HK-2 (cell line): Measurements from ENCODE around the gene NDUFC1.
"Not testable (repeated sequence)": the region's sequence is repeated elsewhere in the genome, so short reads cannot be mapped to it uniquely, and the experiment has no call there.

Experiments used
- DNase-seq: peaks from one replicate; pipeline ENCODE4 v3.0.0-alpha.2; 2018; ENCODE audit not compliant: unreplicated experiment

The NDUFC1 gene

DNA sequence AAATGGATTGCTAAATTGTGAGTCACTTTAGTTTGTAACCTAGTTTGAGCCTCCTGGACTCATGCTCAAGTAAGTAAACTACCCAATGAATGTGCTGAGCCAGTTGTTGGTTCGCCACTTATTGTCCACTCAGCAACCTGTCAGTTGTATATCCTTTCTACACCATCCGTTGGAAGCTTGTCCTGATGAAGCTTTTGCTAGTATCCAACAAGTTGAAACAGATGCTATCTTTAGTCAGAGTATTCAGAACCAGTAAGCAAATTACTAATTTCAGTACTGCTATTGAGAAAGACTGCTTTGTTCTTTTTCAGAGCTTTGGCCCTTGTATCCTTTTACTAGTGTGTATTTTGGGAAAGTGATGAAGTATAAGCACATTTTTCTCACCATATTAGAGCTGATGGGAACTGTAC lies 5.3 kb downstream of the NDUFC1 start:
- no peak for DNase-seq

DNA sequence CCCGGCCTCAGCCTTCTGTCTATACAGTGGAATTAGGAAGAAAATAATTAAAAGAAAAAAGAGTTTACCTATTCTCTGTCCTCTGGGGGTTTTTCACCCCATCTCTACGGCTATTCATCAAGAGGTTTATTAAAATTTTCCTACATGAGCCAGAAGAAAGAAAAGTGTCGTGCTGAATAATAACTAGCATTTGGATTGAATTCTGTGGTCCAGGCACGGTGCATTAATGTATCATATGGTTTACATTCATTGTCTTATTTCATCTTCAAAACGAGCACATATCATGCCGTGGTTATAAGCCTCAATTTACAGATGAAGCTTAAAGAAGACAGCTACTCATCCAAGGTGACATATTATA lies 6.4 kb downstream of the NDUFC1 start:
- DNase-seq, result no peak

DNA sequence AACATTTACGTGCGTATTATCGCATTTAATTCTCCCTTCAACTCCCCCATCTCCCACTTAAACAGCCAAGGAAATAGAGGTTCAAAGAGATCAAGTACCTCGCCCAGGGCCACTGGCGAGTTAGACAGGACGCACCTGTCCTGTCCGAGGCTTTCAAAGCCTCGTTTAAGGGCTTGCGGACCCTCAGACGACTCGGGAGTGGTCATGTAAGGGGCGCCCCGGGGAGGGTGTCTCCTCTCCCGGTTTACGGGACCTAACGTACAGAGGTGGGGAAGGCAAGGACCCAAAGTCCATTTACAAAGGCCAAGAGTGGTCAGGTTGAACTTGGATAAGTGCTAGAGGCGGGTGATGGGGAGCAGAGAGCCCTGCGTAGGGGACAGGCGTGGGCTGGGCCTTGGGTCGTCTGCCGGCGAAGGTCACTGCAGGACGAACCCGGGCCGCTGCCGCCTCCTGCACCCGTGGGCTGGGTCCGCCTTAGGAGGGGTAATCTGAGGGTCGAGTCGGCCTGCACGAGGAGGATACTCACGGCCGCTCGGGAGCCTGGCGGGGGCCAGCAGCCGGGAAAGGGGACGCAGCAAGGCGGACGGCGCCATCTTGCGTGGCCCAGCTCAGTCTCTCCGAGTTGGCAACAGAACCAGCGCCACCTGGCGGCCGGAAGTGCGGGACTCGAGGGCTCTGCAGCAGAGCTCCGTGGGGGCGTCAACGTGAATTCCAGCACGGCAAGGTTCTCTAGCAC lies 6.9 kb downstream of the NDUFC1 start:
- peak; percentile 99 for DNase-seq

DNA sequence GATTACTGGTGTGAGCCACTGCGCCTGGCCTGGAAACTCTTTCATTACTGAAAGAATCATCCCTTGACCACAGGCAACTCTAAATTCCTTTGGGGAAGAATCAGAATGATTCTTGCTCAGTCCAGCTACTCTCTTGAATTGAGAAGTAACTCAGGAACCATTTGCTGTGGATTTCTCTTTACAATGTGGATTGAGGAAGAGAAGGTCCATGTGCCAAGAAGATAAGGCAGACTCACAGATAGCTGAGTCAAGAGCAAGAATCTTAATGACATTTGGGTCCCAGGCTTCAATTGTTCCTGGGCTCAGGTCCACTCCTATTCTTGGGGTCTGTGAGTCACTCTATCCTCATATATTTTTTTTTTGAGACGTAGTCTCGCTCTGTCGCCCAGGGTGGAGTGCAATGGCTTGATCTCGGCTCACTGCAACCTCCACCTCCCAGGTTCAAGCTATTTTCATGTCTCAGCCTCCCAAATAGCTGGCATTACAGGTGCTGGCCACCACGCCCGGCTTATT lies 16.0 kb downstream of the NDUFC1 start:
- DNase-seq, result no peak

DNA sequence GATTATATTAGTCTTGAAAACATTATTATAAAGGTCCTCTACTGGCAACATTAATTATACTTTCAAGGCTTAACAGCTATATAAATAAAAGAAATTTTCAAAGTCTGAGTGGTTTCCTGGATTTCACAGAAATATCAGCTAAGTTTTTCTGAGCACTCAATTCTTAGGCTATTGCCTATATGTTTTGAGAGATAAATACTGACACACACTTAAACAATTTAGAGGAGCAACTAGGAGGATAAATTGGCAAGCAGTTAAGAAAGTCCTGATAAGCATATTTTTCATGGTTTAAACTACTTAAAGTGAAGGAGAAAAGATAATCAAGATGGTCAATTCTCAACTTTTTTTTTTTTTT lies 19.6 kb downstream of the NDUFC1 start:
- no peak for DNase-seq

DNA sequence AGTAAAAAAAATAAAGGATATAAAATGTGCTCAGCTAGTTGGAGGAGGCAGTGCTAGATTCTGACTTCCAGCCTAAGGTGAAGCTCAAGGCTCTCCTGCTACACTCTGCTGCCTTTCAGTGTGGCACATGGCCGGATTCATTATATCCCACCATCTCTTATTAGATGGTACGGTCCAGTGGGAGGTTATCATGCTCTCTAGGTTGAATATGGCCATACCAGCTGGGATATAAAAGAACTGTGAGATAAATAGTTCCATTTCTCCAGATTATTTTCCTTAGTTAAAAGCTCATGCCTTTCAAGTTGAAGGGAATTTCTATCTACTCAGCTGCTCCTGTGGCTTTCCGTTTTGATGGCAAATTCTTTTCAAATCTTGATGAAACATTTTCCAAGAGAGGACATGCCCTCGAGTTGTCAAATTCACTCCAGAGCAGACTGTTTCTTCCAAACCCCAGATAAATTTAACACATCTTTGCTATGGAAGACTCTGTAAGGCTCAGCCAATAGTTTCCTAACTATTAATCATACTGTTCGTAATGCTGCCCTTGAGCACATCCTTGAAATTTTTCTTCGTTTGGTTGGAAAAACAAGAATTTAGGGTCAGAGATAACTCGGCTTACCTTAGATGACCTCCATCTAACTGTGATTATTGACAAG lies 20.1 kb downstream of the NDUFC1 start:
- no peak for DNase-seq

DNA sequence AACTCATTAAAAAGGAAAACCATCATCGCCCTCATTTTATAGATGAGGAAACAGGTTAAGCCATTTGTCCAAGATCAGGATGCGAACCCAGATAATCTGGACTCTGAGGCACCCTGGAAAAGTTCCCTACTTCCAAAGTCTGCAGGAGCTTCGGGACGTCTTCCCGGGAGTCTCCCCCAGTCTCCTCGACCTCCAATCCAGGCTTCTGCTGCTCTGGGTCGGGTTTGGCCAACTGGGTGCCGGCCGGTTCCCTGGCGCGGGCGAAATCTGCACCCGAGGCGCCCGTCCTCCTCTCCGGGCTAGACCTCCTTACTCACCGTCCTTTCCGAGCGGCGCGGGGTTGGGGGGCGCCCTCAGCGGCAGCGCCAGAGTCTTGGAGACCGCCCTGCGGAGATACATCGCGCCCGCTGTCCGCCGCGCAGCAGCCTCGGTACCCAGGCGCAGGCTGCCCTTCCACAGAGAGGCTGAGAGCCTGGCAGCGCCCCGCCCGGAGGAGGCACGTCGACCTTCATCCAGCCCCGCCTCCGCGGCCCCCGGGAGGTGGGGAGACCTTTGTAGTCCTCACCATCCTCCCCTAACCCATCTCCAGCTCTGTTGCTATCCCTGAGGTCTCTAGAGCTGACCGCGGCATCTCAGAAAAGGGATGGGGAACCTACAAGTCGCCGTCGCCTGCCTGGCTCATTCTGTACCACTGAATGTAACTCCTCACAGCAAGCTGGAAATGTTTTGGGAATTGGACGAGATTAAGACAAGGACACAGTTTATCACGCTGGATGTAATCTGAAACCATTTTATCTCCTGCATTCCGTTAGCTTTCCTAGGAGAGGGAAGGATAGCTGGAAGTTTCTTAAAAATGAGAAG lies 22.3 kb downstream of the NDUFC1 start, which contains the start of gene MGARP:
Gene MGARP, minus strand, starts transcription at position 466 of the 861 bp plus-strand sequence. Its CDS starts 67 bp downstream, at position 399.
- DNase-seq, result no peak

DNA sequence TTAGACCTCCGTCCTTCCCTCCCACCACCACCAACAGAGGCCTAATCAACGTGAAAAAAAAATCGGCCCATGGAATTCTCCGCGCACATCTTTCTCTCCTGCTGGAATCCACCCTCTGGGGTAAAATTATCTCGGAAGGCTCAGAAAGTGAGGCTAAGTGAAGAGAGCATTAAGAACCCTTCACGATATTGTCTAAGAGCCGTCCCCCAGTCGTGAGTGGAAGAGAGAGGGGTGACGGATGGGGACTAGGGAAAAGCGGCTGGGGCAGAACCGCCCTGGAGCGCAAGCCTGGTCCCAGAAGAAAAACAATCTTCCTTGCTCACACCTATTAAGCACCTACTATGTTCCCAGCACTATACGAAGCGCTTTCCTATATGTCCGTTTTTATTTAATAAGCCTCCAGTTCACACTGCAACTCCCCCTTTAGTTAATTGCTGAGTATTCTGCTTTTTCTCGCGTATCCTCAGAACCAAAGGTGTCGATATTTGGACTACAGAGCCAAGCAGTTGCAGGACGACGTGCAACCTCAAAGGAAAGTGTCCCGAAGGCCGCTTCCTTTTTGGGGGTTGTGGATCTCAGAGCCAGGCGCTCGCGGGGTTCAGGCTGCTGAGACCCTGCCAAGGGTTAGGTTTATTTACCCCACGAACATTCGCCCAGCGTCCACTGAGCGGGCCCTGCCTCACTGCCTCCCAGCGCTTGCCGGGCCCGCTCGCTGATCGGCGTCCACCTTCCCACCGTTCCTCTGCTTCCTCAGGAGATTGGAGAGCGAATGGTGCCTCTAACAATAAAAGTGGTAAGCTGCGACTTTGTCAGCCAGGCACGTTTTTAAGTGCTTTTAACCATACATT lies 23.1 kb downstream of the NDUFC1 start:
- DNase-seq, result no peak

DNA sequence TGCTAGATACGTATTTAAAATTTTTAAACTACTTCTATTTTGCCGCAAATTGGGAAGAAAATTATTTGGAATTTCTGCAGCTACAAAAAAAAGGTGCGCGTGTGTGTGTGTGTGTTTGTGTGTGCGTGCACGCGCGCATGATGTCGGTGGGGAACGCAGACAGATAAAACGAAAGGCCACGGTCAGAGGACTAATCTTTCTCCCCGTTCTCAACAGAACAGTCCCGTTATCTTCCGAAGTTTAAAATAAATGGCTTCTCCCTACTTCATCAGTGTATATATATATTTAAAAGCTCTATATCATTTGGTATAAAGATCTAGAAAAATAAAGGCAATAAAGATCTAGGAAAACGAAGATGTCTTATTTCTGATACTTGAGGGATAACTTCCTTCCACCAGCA lies 23.8 kb downstream of the NDUFC1 start:
- DNase-seq, result no peak

DNA sequence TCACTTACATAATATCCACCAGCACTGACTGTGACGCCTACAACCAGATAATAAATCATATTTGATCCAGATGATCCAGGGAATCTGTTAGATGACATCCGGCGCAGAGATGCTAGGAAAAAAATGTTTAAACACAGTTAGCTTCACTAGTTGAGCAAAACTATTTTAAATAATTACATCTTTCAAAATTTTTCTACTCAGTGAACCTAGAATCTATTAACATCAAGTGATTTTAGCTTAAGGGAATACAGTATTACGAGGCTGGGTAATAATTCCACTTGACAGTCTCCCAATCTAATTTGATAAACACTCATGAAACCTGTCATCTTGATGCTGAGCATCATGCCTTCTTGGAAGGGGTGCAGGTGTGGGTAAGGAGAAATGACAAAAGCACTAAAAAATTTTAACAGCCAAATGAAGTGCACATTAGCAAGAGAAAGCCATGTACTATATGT lies 27.0 kb downstream of the NDUFC1 start:
- DNase-seq, result no peak

DNA sequence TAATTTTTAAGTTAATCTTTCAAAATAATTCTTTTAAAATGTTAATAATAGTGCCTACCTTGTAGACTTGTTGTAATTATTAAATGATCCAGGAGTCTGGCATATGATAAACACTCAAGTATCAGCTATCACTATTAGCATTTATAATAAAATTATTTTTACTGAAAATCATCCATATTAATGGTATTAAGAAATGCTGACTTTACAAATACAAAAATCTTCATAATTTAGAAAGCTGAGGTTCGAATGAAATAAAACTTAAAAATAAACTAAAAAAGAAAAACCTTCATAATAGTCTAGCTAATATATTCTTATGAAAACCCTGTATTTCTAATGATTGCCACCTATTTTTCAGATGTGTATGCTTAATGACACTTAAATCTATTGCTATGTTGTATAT lies 27.5 kb downstream of the NDUFC1 start:
- no peak for DNase-seq

DNA sequence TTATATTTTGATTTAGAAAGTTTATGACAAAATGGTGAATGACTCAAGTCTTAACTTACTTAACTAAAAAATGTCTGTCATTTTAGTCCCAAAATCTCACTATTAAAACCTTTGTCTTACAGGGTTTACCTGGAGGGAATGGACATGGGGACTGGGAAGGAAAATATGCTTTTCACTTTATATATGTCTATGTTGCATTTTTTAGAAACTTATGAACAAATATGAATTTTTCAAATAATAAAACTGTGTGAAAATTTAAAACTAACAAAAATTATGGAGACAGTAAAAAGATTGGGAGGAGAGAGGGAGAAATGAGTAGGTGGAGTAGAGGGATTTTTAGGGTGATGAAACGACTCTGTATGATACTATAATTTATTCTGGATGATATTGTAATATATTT lies 28.4 kb downstream of the NDUFC1 start:
- no peak for DNase-seq

DNA sequence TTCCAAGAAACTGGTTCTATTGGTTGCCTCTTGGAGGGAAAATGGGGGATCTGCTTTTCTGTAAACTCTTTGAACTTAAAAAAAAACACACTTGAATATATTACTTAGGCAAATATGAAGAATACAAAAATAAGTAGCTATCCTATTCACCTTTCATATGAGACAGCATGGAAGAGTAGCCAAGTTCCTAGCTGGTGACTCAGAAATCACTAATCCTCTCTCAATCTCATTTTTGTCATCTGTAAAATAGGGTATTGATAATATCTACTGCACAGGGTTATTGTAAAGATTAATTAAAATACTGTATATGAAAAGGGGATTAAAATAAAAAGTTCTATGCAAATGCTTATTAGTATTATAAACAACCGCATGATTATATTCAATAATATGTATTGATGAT lies 35.0 kb downstream of the NDUFC1 start:
- no peak for DNase-seq

DNA sequence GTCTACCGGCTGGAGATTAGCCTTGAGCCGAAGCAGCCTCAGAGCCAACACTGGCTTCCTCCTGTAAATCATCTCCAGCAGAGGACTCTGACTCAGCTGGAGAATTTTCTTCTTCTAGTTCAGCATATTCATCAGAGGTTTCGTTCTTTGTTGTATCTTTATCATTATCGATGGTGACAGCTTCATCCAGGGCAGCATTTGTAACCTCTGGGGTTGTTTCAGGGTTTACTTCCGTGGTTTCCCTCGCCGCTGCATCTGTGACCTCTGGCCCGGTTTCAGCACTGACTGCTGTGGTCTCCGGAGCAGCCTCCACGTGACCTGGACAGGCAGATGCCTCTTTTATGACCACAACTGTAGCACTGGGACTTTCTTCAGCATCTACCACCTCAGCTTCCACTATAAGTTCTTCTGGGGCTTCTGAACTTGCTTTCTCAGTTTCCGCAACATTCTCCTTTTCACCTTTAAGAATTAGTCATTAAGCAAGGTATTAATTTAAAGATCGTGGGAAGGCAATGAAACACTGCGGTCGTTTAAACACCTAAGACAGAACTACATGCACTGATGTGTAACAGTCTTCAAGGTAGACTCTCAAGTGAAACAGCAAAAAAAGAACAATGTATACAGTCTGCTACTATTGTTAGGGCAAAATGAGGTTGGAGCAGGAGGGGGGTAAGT lies 35.6 kb downstream of the NDUFC1 start:
- DNase-seq, result peak; percentile 65

DNA sequence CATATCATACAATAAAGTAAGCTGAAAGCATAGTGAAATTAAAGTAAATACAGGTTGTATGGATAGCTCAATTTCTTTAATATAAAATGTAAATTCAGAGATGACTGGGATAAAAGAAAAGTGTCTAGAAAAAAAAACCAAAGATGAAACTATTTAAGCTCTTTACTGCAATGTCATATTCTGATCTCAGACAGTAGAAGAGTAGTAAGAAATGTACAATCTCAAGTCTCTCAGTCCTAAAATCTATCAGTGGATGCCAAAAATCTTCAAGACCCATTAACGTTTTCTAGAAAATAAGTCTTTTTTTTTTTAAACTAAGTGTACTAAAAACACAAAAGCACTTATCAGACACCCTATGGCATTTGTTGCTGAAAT lies 36.1 kb downstream of the NDUFC1 start:
- DNase-seq, result no peak

DNA sequence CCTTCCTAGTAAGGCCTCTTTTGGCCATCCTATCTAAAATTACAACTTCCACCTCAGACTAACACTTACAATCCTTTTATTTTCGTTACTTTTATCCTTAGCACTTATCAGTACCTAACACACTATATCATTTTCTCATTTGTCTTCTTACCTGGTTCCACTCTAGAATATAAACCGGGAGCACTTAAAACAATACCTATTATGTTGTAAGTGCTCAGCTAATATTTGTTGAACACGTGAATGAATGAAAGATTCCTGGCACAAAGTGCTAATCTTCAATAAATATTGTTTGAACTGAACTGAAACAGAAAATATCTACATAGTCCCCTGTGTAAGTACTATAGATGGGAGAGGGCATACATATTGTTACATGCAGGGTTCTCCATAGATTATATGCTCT lies 36.6 kb downstream of the NDUFC1 start:
- no peak for DNase-seq

DNA sequence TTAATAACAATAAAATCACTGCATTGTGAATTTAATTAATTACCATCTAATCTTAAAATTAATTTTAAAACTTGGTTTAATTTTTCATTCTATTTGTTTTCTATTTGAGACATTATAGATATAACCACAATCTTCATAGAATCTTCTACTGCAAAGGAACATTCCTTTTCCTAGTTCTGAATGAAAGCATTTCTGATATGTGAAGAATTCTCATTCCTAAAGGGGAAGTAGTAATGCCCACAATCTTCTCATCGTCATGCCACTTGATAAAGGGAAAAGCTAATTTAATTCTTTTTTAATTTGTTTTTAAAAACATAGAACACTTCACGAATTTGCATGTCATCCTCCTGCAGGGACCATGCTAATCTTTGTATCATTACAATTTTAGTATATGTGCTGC lies 45.9 kb downstream of the NDUFC1 start:
- no peak for DNase-seq

DNA sequence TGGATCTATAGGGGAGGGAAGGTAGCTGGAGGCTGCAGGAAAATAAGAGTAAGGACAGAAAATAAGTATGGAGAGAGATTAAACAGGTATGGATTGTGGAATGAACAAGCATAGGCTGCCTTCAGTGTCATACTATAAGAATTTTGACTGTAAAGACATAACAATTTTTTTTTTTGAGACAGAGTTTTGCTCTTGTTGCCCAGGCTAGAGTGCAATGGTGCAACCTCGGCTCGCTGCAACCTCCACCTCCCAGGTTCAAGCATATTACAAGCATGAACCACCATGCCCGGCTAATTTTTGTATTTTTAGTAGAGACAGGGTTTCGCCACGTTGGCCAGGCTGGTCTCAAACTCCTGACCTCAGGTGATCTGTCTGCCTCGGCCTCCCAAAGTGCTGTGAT lies 46.7 kb downstream of the NDUFC1 start:
- not testable (repeated sequence) for DNase-seq

DNA sequence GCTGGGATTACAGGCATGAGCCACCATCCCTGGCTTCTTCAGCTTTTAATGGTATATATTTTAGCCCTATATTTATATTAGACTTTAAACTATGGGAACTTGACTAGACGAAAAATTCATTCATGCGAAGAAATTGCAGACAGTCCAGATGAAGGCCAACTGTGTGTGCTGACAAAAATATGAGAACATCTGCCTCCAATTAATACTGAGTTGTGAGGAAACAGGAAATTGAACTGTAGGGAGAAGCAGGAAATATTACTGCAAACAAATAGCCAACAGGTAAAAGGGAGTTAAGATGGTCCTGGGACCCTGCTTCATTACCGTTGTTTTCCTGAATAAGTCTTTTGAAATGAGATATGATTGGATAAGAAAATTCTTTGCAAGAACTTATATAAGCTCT lies 48.6 kb downstream of the NDUFC1 start:
- DNase-seq, result no peak

DNA sequence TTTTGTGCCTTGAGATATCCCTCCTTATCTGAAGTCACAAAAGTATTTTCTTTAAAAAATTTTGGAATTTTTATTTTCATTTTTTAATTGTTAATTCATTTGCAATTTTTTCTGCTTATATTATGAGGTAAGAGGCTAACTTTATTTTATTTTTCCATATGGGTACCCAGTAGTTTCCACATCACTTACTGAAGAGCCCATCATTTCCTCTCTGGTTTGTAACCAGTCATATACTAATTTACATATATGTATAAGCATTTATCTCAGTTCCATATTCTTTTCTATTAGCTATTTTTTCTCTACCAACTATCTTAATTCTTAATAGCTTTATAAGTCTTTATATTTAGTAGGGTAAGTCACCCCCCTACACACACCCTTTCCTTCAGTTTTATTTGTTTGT lies 49.2 kb downstream of the NDUFC1 start:
- no peak for DNase-seq

DNA sequence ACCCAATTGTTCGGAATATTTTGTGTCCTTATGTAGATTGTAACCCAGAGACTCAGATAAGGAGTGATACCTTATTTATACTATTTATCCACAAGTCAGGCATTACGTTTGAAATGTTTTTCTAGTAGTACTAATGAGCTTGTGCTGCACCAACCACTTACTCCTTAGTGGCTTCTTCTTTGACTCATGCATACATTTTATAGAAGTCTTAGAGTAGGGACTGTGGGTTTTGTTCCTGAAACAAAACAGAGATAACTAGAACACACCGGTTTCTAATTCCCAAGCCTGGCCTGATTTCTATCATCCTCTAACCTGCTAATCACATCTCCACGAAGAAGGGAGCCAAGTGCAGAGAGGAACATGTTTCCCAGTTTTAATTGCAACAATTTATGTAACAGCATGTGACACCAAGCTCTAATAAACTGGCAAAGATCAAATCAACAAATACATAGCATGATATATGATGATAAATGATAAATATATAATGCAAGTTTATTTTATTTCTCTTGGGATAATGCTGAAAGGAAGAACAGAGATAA lies 54.5 kb downstream of the NDUFC1 start:
- DNase-seq, result no peak
